ENCODE data around the gene ATP2C2.

DNA sequence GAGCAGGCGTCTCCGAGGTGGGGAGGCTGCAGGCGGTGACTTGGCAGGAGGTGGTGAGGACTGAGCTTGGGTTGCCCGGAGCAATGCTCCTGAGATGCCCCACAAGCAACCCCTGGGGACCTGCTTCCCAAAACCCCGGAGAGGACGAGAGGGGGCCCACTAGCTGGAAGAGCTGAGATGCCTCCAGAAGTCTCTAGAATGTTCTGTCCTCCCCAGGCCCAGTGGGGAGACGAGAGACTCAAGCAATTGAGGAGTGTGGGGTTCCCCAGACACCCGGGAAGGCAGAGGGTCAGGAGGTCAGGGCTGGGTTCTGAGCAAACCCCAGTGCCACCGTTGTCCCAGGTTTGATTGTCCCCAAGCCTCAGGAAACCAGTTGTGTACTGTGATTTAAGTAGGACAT, 21.2 kb upstream of the ATP2C2 start:
- TF ChIP-seq GABPA (IDR thresholded peaks at IDR 0.05; ENCODE audit: low read depth), result no peak
- TF ChIP-seq CTCF (IDR thresholded peaks at IDR 0.05; ENCODE audit: insufficient read depth, low read length), result no peak
- TF ChIP-seq REST (IDR thresholded peaks at IDR 0.05; ENCODE audit: insufficient replicate concordance, low read depth), result no peak
- no peak for TF ChIP-seq POLR2AphosphoS5 (IDR thresholded peaks at IDR 0.05; ENCODE audit: low read depth)

Data from HL-60 (cell line).